CD4-positive, alpha-beta T cell treated with Interleukin-10 for 1 hour (primary cell): ENCODE results near the gene FAM89B.

ENCODE experiments used
- DNase-seq: peaks from one replicate; pipeline ENCODE4 v3.0.0-alpha.2; 2020

Gene FAM89B

DNA sequence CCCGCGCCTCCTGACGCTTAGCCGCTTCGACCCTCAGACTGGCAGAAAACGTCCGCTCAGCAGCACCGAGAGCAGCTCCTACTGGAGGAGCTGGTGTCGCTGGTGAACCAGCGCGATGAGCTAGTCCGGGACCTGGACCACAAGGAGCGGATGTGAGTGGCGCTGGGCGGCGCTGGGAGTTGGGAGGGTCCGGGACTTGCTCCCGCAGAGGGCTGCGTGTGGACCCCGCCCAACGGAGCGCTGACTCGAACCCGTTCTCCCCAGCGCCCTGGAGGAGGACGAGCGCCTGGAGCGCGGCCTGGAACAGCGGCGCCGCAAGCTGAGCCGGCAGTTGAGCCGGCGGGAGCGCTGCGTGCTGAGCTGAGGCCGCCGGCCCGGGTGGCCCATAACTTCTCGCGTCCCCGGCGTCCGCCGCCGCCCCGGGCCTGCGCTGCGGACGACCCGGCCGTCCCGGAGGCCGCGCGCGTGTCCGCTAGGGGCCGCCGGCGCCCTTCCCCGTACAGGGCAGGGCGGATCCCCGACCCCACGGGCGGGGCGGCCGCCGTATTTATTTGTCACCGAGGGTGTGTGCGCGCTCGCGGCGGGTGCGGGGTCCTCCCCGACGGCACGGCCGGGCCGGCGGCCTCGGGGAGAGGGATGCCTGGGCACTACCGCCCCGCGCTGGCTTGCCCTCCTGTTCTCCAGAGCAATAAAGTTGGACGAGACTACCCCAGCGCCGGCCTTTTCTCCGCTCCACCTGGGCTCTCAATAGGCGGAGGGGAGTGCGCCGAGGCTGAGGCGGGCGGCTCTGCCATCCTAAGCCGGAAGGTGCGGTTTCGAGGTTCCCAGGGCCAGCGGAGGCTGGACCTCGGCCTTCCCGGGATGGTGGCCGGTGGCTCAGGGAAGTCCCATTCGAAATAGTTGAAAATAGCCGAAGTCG, 19.9 kb downstream of the FAM89B start:
- no peak for DNase-seq

DNA sequence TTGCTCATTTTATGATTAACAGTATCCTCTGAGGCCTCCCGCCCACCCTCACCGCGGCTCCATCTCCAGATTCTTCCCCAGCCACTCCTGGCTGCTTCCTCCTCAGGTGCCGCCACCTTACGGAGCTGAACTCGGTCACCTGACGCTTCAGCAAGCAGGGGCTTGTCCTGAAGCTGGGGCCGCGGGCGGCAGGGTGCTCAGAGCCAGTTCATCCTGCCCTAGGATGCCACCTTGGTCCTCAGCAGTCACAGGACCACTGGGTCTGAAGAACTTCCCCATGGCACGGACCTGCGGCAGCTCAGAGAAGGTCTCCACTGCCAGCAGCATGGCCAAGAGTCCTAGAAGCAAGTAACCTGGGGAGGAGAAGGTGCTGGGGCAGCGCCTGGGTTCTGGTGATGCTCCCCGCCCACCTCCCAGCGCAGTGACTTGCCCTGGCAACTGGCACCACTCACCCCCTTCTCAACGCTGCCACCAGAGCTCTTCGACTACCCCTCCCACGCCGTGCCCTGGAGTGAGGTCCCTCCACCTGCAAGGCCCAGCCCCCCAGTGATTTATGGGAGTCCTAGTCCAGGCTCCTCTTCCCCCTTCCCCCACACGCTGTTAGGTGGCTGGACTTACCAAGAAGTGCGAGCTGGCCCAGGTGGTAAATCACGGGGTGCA, 20.6 kb downstream of the FAM89B start:
- DNase-seq: no peak

DNA sequence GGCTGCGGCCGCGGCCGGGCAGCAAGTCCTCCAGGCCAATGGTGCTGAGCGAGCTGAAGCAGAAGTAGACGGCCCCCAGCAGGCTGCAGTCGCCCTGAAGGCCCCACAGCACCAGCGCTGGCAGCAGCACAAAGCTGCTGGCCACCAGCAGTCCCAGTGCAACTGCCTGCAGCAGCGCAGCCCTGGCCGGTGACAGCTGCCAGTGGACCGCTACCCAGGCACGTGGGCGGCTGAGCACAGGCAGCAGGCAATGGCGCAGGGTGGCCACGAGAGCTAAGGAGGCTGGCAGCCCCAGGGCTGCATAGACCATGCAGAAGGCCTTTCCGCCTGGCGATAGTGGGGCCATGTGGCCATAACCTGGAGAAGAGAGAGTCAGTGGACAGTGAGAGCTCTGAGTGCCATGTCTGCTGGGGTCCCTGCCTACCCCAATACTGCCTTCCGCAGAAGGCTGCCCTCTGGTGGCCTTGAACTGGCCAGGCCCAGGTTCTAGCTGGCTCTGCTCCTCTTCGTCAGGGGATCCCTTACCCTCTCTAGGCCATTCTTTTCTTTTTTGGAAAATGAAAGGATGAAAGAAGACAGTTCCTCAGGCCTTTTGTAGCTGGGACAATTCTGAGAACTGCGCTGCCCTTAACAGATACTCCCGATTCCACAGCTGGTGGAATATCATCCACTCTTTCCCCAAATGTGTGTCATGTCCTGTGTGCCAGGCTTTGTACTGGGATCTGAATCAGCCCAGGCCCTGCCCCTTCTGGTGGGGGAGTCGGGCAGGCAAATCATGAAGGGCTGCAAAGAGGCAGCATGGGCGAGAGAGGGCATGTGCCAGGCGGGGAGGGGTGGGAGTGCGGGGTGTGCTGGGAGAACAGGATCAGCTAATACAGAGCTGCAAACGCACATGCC, 21.4 kb downstream of the FAM89B start:
- peak; percentile 61 for DNase-seq

DNA sequence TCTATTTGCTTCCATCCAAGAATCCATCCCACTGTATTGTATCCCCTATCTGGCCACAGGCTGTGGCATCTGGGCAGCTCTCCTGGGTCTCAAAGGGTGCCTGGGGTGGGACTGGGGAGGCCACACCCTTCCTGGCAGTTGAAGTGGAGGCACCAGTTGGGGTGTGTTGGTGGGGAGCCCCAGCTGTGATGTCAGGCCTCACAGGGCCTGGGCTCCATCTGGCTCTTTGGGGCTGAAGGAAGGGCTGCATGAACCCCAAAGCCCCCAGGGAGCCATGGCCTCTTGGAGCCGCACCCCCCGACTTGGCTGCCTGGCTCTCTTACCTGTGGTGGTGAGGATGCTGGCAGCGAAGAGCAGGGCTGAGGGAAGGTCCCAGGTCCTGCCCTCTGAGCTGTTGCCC, 22.8 kb downstream of the FAM89B start:
- DNase-seq: no peak

DNA sequence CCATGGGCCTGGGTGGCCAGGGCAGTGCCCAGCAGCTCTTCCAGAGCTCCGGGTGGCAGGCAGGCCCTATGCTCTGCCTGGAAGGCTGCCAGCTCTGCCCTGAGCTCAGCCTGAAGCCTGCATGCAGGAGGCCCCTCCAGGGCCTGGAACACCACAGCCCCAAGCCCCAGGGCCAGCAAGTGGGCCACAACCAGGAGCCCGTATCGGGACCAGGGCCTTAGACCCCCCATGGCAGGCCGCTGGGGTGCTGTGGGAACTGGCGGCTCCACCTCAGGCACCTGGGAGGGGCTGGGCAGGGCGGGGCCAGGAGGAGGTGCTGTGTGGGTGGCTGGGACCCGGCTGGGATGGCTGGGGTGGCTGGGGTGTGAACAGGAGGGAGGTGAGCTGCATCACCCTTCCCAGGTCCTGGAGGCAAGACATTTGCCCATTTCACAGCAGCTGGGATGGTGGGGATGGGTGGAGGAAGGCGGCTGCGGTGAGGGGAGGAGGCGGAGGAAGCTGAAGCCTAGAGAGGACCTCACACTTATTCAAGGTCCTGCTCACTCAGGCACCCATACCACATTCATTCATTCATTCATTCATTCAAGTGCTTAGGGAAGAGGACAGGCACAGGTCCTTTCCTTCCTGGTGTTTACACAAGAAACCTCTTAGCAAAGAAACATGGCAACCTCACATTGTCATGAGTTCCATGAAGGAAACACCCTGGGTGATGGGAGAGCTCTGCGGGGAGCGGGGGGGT, 23.4 kb downstream of the FAM89B start, which contains the start of gene KCNK7:
Gene KCNK7, minus strand, starts transcription at position 258 of the 739 bp plus-strand sequence. Its CDS starts 28 bp downstream, at position 230.
- no peak for DNase-seq

DNA sequence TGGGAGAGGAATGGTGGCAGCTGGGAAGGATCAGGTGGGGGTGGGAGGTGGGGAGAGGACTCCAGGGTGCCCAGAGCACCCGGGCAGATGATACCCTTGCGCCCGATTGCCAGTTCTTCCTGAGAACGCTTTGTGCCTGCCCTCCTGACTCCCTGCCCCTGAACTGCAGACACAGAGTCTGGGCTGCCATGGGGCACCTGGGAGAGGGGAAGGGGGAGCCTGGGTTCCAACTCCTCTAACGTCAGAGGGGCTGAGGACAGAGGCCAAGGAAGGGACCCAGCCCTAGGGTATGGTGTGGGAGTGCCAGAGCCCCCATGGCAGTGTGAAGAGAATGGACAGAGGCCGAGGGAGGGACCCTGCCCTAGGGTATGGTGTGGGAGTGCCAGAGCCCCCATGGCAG, 24.2 kb downstream of the FAM89B start:
- DNase-seq: no peak

DNA sequence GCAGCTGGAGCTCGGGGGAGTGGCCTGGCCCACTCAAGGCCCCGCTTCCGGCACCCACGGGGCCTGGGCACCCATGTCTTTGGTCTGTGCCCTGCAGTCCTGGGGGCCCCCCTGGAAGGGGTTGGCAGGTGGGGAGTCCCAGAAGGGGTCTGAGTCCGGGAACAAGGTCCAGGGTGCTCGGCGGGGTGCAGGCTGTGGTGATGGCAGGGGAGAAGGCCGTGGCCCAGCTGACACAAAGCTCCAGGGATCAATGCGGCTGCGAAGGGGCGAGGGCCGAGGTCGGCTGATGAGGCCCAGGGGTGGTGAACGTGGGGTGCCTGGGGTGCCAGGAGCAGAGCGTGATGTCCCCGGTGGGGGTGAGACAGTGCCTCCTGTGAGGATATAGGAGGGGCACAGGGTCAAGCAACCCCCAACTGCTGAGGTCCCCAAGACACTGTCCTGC, 25.9 kb downstream of the FAM89B start:
- DNase-seq: no peak

DNA sequence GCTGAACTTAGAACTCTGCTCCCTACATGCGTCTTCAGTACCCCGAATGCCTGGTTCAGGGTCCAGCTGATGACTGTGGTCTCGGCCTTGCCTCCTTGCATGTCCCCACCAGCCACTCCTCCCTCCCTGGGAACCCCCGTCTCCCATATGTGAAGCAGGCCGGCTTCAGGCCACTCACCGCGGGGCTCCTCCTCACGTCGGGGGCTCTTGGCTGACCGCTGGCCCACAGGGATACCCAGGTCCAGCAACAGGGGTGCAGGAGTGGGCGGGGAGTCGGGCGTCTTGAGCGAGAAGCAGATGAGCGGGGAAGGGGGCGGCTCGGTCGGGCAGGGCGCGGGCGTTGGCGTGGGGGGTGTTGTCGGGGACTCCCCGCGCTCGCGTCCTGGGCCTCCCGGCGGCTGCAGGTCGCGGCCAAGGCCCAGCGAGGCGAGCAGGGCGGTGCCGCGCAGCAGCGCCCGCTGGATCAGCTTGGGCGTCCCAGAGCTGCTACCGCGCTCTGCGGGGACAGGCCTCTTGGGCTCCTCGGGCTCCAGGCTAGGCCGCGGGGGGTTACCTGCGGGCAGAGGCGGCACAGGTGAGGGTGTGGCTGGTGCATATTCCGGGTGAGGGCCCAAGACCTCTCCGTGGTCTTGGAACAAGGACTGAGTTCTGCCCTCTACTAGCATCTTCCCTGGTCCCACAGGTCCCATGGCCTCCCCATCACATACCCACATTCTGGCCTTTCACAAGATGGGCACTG, 27.0 kb downstream of the FAM89B start:
- DNase-seq: no peak

DNA sequence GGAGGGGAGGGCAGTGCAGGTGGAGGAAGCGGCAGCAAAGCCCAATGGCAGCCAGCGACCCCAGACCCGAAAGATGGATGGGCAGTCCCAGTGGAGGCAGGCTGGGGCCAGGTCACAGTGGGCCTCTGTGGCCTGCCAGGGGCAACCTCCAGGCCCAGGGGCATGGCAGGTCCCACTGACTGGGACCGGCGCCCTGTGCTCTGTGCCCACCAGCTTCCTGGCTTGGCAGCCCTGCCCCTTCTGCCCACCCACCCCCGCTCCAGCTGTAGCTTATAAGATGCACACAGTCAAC, 27.6 kb downstream of the FAM89B start:
- DNase-seq: no peak

DNA sequence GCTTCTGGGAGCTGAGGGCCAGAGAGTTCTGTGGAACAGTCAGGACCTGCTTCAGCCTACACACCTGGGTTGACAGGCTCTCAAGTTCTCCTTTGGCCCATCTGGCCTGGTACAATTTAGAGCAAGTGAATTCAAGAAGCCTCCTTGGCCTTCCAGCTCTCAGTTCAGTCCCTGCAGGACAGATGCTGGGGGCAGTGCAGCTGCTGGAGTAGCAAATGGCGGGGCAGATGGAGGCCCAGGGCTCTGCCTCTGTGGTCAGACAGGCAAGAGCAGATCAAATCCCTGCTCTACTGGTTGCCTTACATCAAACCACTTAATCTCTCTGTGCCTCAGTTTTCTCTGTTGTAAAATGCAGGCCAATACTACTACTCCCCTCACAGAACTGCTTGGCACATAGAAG, 31.9 kb downstream of the FAM89B start:
- DNase-seq: no peak

DNA sequence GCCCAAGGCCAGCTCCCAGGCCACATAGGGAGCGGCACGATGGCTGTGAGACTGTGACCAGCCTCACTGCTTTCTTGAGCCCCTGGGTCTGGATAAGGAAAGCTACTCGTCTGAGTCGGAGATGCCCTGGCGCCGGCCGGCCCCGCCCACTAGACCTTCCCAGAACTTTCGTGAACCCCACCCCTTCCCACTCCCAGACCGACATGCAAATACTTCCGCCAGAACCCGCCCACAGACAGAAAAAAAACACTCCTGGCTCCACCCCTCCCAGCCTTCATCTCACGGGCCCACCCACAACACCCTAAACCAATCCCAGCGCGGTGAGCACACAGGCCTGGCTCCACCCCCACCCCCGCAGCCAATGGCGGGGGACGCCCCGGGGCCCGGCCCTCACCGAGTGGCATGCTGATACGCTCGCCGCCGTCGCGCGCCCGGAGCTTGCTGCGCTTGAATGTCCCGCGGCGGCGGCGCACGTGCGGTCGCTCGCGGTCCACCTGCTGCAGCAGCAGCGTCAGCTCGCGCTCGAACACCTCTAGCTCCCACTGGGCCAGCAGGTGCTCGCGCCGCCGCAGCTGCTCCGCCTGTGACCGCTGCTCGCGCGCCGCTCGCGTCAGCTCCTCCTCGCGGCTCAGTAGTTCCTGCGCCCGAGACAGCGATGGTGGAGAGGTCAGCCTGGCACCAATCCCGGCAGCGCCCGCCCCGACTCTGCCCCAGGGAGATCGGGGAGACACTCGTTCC, 34.7 kb downstream of the FAM89B start:
- DNase-seq: peak; percentile 19

DNA sequence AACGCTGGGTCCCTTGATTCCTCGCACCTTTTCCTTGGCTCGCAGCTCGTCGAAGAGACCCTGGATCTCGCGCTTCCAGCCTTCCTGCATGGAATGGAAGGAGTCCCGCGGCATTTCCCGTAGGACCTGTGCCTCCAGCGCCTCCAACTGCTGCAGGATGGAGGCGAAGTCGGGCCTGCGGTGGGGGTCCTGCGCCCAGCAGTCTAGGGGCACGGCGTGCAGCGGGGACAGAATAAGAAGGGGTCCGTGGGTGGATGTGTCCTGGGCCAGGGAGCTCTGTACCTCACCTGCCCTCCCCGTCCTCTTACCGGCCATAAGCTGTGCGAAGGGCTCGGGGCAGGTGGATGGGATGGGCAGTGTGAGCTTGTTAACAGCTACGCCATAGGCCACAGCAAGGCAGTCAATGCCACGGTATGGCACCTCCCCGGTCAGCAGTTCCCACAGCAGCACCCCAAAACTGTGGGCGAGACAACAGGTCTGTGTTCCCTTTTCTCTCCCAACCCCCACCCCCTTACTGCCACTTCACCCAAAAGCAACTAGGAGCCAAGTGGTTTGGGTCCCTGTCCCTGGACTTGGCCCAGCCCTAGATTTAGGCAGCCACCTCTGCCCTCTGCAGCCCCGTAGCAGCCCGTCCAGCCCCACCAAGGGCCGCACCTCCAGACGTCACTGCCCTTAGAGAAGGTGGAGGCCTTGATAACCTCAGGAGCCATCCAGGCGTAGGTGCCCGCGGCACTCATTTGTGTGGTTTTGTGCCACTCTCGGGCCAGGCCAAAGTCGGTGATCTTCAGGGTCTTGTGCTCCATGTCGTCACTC, 35.5 kb downstream of the FAM89B start:
- DNase-seq: no peak

DNA sequence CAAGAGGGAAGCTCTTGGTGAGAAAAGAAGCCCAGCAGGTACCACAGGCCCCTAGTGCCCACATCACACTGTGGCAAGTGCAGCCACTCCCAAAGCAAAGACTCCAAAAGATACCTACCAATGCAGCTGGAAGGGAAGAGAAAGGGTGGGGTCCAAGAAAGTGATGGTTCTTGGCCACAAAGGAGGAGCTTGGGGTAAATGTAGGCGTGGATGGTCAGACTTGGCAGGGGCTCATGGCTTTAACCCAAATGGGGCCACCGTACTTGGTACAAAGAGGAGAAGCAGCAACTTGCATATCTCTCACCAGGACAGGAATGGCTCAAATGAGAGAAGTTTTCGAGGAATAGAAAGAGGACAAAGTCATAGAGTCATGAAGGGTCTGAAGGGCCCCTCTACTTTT, 36.9 kb downstream of the FAM89B start:
- DNase-seq: no peak

DNA sequence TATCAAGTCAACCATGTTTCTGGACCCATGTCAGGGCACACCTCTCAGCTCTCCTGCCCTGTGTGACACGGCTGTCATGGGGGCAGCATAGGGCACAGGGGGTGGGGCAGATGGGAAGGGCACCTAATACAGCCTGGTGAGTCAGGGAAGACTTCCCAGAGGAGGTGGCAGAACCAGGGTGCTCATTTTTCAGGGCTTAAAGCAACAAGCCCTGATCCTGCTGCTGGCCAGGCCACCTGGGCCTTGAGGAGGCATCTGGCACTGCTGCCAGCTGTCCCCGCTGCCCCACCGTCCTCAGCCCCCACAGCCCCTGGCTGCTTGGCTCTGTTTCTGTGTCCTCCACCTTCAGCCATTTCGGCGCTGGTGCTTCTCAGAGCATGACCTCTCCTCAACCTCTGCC, 37.3 kb downstream of the FAM89B start:
- no peak for DNase-seq

DNA sequence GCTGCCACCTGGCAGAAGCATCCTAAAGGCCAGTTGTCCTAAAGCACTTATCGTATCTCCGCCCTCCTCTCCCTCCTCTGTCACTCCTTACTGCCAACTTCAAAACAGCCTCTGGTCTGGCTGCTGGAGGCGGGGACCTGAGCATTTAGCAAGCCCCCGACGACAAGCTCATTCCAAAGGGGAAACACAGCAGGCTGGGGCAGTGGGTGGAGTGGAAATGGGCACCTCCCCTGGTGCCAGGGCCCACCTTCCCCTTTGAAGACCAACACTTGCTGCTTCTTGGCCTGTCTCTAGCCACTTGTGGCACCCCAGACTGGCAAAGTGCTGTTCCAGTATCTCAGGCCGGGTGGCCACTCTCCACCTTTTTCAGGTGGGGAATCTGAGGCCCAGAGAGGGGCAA, 38.1 kb downstream of the FAM89B start:
- DNase-seq: no peak

DNA sequence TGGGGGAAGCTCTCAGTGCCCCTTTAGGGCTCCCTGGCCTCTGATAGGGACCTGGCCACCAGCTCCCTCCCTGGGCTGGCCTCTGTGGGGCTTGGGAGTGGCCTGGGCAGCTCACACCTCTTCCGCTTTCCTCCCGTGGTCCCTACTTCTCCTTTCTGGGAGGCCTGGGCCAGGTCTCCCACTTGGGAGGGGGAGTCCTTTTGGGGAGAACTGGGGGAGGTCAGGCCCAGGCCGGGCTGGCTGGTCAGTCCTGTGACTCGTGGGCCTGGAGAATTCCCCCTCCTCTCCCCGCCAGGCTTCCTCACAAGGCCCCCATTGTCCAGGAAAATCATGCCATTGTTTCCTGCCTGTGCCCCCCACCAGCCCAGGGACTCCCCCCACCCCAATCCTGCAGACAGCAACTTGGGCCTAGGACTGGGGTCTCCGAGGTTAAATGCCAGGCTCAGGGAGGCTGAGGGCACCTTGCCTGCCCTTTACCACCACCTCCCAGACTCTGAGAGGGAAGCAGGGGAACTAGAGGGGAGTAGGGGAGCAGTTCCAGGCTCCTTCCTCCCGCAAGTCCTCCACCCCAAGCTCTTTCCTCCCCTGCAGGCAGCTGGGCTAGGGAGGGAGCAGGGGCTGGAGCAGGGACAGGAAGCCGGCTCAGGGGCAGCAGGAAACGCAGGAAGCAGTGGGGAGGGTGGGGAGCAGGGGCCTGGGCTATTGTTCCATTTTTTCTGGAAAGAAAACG, 38.9 kb downstream of the FAM89B start:
- DNase-seq: peak; percentile 19

DNA sequence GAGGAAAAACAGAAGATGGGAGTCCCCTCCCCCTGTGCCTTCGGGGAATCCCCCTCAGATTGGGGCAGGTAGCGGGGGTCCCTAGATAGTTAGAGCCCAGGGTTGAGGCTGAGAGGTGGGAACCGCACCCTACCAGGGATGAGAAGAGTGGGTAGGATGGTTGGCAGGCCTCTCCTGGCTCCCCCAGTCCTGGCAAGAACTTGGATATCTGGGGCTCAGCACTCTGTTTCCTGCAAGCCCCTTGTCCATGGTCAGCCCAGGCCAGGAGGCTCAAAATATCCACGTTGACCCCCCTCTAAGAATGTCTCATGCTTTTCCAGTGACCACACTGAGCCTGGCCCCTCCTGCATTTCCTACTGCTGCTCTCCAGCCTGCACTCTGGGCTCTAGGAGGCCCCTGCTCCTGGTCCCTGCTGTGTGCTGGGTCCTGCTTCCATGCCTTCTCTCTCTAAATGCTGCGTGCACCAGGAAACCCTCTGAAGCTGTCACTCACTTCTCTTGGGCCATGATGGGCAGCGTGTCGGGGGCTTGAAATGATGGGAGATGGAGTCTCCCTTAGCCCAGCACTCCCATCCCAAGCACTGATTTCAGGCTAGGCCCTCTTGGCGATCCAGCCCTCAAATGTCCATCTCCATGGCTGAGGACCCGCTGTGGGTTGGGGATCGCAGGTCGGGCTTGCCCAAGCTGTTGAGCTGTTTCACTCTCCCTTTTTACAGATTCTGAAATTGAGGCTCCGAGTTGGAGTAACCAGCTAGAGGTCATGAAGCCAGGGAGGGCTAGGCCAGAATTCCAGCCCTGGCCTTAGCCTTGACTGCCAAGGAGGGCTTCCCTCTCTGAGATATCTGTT, 39.6 kb downstream of the FAM89B start:
- DNase-seq: no peak

DNA sequence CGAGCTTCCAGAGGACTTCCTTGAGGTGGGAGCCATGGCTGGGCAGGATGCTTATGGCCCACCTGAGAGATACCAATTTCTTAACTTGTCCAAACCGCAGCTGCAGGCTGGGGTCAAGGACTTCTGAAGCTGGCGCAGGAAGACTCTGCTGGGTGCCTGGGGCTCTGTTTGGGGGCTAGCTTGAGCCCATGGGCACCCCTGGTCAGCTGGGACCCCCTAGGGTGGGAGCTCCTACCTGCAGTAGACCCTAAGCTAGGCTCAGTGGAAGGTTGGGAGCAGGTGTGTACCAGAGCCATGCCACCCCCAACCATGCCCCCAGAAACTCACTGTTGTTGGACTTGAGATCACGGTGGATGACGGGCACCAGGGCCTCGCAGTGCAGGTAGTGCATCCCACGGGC, 40.4 kb downstream of the FAM89B start:
- DNase-seq: no peak
